GM12892 (cell line): ENCODE results near the gene TCOF1.

Experiments
- DNase-seq: peaks from one replicate; pipeline ENCODE4 v3.0.0; 2011; ENCODE audit not compliant: insufficient read length
- FAIRE-seq: peaks from 2 replicates; lab custom pipeline; 2011; peaks lifted over from hg19 to GRCh38; lab: Jason Lieb, UNC
- POLR2A ChIP-seq: IDR thresholded peaks from 2 replicates; pipeline ENCODE4 v1.6.1; 2011; ENCODE audit warnings: low read depth, low read length, control low read depth
- POLR2AphosphoS5 ChIP-seq: IDR thresholded peaks from 2 replicates; pipeline ENCODE4 v1.6.1; 2011; ENCODE audit warnings: low read depth, low read length, control low read depth
- TAF1 ChIP-seq: IDR thresholded peaks from 2 replicates; pipeline ENCODE4 v1.6.1; 2011; ENCODE audit warnings: low read depth, mild to moderate bottlenecking, control low read depth, low read length, borderline replicate concordance

TCOF1 gene

DNA sequence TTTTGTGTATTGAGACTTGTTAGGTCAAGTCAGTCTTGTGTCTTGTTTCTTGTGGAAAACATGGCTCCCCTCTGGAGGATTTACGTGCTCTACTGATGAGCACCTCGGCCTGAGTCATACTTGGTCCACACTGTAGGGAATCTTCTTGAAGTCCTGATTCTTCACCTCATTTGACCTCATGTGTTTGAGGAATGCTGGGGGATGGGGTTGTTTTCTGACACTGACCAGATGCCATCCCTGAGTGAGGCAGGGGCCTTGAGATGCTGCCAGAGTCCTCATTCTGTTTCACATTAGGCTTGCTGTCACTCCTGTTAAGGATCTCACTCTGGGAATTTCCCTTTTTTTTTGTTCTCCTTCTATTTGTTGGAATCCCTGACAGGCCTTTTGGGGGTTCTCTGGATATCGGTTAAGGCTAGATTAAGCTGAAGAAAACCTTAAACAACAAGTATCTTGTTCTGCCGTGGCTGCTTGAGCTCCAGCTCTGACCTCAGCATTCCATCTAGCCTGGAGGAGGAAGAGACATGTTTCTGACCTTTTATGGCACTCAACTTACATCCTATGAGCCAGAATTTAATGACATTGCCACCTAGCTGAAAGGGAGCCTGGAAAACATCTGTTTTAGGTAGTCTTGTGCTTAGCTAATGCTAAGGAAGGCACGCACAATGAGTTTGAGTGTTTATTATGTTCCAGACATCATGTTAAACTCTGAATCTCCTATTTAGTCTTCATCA is 20.6 kb downstream of the TCOF1 start:
- no peak for TF ChIP-seq POLR2A
- no peak for TF ChIP-seq POLR2AphosphoS5
- no peak for TF ChIP-seq TAF1
- FAIRE-seq: no peak
- no peak for DNase-seq

GRCh38 chr5:150384701-150385100 is 27.2 kb downstream of the TCOF1 start:
- FAIRE-seq (no peak), DNase-seq (no peak)
- TF ChIP-seq POLR2A (no peak), POLR2AphosphoS5 (no peak), TAF1 (no peak)

DNA sequence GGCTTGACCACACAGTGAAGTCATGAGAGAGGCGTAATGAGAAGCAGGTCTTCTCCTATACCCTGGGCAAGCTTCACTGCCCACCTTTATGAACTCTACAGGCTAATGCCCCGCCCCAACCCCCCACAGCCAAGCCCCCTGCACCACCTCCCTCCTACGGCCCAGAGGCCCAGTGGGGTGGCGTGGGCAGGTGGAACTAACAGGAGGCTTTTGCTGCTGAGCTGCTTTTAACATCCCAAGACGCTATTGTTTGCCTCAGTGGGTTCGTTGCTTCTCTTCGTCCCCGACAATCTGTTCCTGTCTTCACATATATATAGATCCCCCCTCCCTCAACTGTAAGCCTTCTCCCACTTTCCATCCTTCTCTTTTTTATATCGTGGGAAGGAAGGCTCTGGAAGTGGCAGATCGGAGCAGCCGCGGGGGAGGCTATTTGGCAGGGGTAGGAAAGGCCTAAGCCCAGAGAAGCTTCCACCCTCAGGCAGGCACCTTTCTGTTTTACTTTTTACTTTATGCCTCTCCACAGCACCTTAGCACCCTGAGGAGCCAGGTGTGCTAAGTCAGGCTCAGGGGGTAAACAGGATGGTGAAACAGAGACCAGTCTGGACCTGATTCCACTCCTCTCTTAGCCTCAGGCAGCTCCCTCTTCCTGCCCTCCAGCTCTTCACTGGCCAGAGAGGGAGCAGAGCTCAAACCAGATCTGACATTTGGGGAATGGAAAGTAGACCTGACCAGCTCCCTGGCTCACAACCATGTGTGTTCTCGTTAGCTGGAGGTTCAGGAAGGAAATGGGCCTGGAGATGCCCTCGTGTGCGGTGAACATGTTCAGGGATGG is 28.7 kb downstream of the TCOF1 start:
- FAIRE-seq: no peak
- TF ChIP-seq TAF1: no peak
- 0 out of 2 replicates have a peak, but pooled peaks have one; percentile 33 for TF ChIP-seq POLR2AphosphoS5
- TF ChIP-seq POLR2A: no peak
- DNase-seq: no peak

GRCh38 chr5:150389531-150390266 is 32.2 kb downstream of the TCOF1 start:
- DNase-seq: no peak
- no peak for FAIRE-seq
- TF ChIP-seq POLR2A (0 out of 2 replicates have a peak, but pooled peaks have one; percentile 4), TAF1 (no peak), POLR2AphosphoS5 (peak; percentile 12; the same call in 1 of the 2 replicates)

GRCh38 chr5:150391064-150391834 is 33.8 kb downstream of the TCOF1 start:
- no peak for DNase-seq
- TF ChIP-seq POLR2AphosphoS5: peak; percentile 66
- 0 out of 2 replicates have a peak, but pooled peaks have one; percentile 29 for TF ChIP-seq POLR2A
- no peak for TF ChIP-seq TAF1
- no peak for FAIRE-seq

GRCh38 chr5:150391986-150392385 is 34.5 kb downstream of the TCOF1 start:
- no peak for FAIRE-seq
- TF ChIP-seq POLR2AphosphoS5 (no peak), POLR2A (no peak), TAF1 (no peak)
- DNase-seq: no peak

GRCh38 chr5:150392680-150393079 is 35.2 kb downstream of the TCOF1 start:
- TF ChIP-seq POLR2A (no peak; the same call in 1 of the 2 replicates), POLR2AphosphoS5 (peak; percentile 52; the same call in 1 of the 2 replicates)
- DNase-seq: no peak
- FAIRE-seq: no peak

DNA sequence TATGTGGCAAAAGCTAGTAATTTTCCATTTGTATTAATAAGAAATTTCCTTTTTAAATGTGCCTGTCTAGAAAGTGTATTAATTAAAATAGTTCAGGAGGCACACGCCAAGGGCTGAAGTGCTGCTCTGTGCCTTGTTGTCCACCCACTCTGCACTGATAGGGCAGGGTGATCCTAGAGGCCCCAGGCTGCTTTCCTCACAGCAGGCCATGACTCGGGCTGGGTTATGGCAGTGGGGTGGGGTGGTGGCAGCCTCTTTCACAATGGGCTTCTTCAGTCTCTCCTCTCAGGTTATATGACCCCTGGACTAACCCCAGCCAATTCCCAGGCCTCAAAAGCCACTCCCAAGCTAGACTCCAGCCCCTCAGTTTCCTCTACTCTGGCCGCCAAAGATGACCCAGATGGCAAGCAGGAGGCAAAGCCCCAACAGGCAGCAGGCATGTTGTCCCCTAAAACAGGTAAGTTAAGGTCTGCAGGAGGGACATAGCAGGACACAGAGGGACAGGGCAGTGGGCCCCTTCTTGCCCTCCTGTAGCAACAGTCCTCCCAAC is 35.7 kb downstream of the TCOF1 start:
- DNase-seq: no peak
- no peak for FAIRE-seq
- TF ChIP-seq TAF1 (no peak), POLR2AphosphoS5 (no peak), POLR2A (no peak)

DNA sequence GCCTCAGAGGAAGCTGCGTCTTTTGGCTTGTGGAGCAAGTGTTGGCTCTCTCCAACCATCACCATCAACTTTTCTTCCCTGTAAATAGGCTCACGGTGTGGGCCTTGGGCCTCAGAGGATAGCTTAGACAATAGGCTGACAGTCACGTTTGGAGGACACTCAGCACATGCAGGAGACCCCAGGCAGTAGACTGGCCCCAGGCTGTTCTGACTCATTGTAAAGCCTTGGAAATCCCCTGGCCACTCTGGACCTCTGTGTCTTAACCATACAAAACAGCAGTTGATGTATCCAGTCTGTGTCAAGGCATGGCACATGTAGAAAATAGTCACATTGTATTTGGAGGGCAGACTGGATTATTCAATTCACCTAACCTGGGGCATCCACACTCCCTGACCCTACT is 36.6 kb downstream of the TCOF1 start:
- TF ChIP-seq POLR2A (peak; percentile 37), TAF1 (no peak), POLR2AphosphoS5 (0 out of 2 replicates have a peak, but pooled peaks have one; percentile 65)
- peak; percentile 92 for FAIRE-seq
- DNase-seq: no peak

- DNase-seq (no peak), FAIRE-seq (no peak)
- no peak for TF ChIP-seq POLR2AphosphoS5
- peak; percentile 35; the same call in 1 of the 2 replicates for TF ChIP-seq POLR2A
Measured at GRCh38 chr5:150394912-150395687, 37.6 kb downstream of the TCOF1 start.

GRCh38 chr5:150395688-150395975 is 38.1 kb downstream of the TCOF1 start:
- FAIRE-seq (no peak), DNase-seq (no peak)
- TF ChIP-seq POLR2A (no peak), TAF1 (no peak), POLR2AphosphoS5 (no peak)
